Measurements from ENCODE around the gene TBCA. TPM values are rescaled to one million over a fixed set of nuclear protein-coding genes. Genes with fewer than 3 reads are reported as not detected.

TBCA gene
- total and polyA plus RNA-seq, 8 donors, result 33.3 to 328 (median 127) TPM

DNA sequence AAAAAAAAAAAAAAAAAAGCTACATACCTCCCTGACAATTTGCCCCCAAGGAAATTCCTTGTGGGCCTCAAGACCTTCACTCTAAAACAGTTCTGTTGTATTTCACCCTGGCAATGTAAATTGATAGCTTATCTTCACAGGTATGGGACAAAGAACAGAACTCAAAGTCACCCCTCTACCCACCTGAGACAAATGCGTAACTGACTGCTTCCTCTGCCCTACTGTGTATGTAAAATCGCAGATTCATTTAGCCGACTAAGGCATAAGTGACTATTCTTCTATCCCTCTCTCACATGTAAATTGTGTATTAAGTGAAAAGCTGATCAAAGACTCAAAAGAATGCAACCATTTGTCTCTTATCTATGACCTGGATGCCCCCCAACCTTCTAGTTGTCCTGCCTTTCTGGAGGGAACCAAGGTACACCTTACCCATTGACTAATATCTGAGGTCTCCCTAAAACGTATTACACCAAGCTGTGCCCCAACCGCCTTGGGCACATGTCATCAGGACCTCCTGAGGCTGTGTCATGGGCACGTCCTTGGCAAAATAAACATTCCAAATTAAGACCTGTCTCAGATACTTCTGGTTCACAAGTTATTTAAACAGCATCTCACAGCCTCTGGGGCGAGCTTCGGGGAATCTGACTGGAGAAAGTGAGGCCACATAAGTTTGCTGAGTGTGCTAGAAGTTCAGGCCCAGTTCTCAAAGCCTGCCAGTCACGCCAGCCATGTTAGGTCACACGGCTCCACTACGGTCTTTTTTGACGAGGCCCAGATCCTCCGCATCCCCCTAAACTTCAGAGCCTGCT, 954 bp downstream of the TBCA start:
- 6 to 10% (median 7%) methylated on average over 13 of the region's 13 CpGs for WGBS, 5 donors
- TF ChIP-seq CTCF (IDR thresholded peaks at IDR 0.05) (no peak), POLR2AphosphoS5 (IDR thresholded peaks at IDR 0.05) (no peak), EP300 (IDR thresholded peaks at IDR 0.05) (no peak), POLR2A (IDR thresholded peaks at IDR 0.05) (no peak)
- Histone ChIP-seq H3K27ac (peak overlapping the region; percentile 96 to 99 (median 98)), H3K9me3 (no peaks in the 10 kb centered on the region), H3K4me3 (peak overlapping the region; percentile 67 to 85 (median 80)), H3K27me3 (no peaks in the 10 kb centered on the region), H3K4me1 (peaks cover 24 to 59% (median 38%) of the 10 kb centered on the region in 4 donors), H3K36me3 (peaks cover 0 to 7% (median 0%) of the 10 kb centered on the region in 4 donors)
- DNase-seq, result peak in 1 of 2 donors; percentile 32
- intact Hi-C loops (cut with DNase I; ENCODE audit: low total_unique reads), result no loop called here

DNA sequence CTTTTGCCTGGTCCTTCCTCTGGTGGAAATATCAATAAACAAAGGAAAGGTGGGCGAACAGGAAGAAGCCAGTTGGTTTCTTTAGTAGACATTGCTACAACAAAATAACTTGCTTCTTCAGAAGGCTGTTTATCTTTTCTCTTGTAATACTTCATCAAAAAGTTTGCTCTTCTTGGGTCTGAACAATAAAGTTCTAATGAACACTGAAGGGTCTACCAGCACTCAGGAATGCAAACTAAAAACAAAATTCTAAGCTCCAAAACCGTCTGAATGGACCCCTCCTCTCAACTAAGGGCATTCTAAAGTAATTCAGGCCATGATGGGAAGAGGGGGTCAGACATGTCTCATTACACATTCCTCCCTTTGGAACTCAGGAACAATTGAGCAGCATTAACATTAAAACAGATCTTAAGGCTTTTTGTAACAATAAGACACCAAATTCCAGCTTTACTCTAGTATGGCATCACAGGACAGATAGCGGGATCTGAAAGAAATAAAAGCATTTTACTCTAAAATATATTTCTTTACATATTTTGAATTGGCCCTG, 2.3 kb downstream of the TBCA start:
- Histone ChIP-seq H3K4me1 (peaks cover 24 to 73% (median 44%) of the 10 kb centered on the region in 4 donors), H3K9me3 (no peaks in the 10 kb centered on the region), H3K27ac (peak overlapping the region in 1 of 5 donors; percentile 1), H3K27me3 (no peaks in the 10 kb centered on the region), H3K36me3 (peaks cover 0 to 16% (median 0%) of the 10 kb centered on the region in 4 donors), H3K4me3 (peak overlapping the region in 2 of 4 donors; percentile 67 to 74)
- no peak for DNase-seq
- WGBS, 5 donors, result 70 to 77% (median 72%) methylated on average over 3 of the region's 3 CpGs
- intact Hi-C loops (cut with DNase I; ENCODE audit: low total_unique reads), result no loop called here
- no peak for TF ChIP-seq CTCF (IDR thresholded peaks at IDR 0.05)
- TF ChIP-seq POLR2A (IDR thresholded peaks at IDR 0.05), result no peak
- no peak for TF ChIP-seq EP300 (IDR thresholded peaks at IDR 0.05)
- TF ChIP-seq POLR2AphosphoS5 (IDR thresholded peaks at IDR 0.05), result no peak

DNA sequence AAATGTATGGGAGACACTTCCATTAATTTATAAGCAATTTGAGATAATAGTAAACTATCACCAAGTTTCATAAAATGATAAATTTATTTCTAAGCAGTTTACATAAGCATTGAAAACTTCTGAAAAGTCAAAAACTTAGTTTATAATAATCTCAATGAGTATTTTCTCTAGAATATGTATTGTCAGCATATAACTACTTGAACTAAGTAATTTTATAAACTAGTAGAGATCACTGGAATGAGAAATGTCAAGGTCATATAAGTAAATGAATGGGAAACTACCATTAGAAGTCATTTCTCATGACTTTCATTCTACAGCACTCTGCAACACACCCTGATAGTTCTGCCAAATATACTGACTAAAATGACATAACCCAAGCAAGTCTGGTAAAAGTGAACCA, 3.4 kb downstream of the TBCA start:
- Histone ChIP-seq H3K4me3 (no peak overlapping the region), H3K4me1 (peaks cover 24 to 79% (median 49%) of the 10 kb centered on the region in 4 donors), H3K27me3 (no peaks in the 10 kb centered on the region), H3K27ac (no peak overlapping the region), H3K9me3 (no peaks in the 10 kb centered on the region), H3K36me3 (peaks cover 0 to 23% (median 6%) of the 10 kb centered on the region in 4 donors)
- intact Hi-C loops (cut with DNase I; ENCODE audit: low total_unique reads), result no loop called here
- DNase-seq, result no peak
- TF ChIP-seq POLR2AphosphoS5 (IDR thresholded peaks at IDR 0.05), result no peak
- no peak for TF ChIP-seq CTCF (IDR thresholded peaks at IDR 0.05)
- no peak for TF ChIP-seq EP300 (IDR thresholded peaks at IDR 0.05)
- TF ChIP-seq POLR2A (IDR thresholded peaks at IDR 0.05), result no peak

DNA sequence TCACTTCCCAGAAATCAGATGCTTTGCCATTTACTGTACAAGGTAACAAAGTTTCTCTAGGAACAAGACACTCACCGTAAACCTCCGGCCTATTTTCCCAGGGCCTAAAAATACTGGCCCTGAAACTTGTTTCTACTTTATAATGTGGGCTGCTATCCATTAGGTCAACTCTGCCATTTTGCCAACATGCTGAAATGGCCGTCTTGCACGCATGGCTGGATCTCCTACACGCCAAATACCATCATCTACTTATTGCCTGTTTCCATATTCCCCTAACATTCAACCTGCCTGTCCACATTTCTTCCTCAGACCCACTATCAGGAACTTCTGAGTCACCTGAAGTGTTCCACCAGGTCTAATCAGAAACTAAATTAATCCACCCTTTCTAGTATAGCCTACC, 4.7 kb downstream of the TBCA start:
- H3K4me1 ChIP-seq, result peaks cover 24 to 73% (median 49%) of the 10 kb centered on the region in 4 donors
- no peaks in the 10 kb centered on the region for H3K27me3 ChIP-seq
- no peak overlapping the region for H3K4me3 ChIP-seq
- no peak for TF ChIP-seq POLR2A (IDR thresholded peaks at IDR 0.05)
- TF ChIP-seq POLR2AphosphoS5 (IDR thresholded peaks at IDR 0.05), result peak in 1 of 3 donors; percentile 16
- no peaks in the 10 kb centered on the region for H3K9me3 ChIP-seq
- WGBS, 5 donors, result 77 to 98% (median 86%) methylated on average over 5 of the region's 5 CpGs
- H3K27ac ChIP-seq, result no peak overlapping the region
- H3K36me3 ChIP-seq, result peaks cover 0 to 31% (median 10%) of the 10 kb centered on the region in 4 donors
- intact Hi-C loops (cut with DNase I; ENCODE audit: low total_unique reads), result no loop called here
- DNase-seq, result no peak
